Activated CD4-positive, alpha-beta T cell treated with anti-CD3 and anti-CD28 coated beads for 36 hours (primary cell): ENCODE results near the gene FAM236A. TPM values are rescaled to one million over a fixed set of nuclear protein-coding genes. Genes with fewer than 3 reads are reported as not detected.
"Not testable (repeated sequence)": the region's sequence is repeated elsewhere in the genome, so short reads cannot be mapped to it uniquely, and the experiment has no call there.

Source experiments
- ATAC-seq: fragments of 200-7000 bp; cut with Tn5 transposase; one replicate; pipeline ENCODE4 v1.10.0; 2021; ENCODE audit warnings: mild to moderate bottlenecking, moderate library complexity
- CTCF ChIA-PET: fragments of 350-600 bp; sonication (Branson Sonifier 250); formaldehyde crosslinking; loops from one replicate; lab custom pipeline; 2021; ENCODE audit warnings: antibody characterized with exemption; lab: Charles Lee
- POLR2A ChIA-PET: fragments of 350-600 bp; sonication (Branson Sonifier 250); formaldehyde crosslinking; loops from one replicate; lab custom pipeline; 2021; ENCODE audit warnings: antibody characterized with exemption, inconsistent platforms; lab: Charles Lee
- DNase-seq: peaks from one replicate; pipeline ENCODE4 v3.0.0-alpha.2; 2020
- H3K27ac Mint-ChIP-seq: one replicate; pipeline ENCODE4 v1.8.0; 2021; ENCODE audit warnings: mixed read lengths
- H3K27me3 Mint-ChIP-seq: one replicate; pipeline ENCODE4 v1.8.0; 2021; ENCODE audit warnings: mixed read lengths
- H3K36me3 Mint-ChIP-seq: one replicate; pipeline ENCODE4 v1.8.0; 2021; ENCODE audit warnings: low read depth, mixed read lengths
- H3K4me1 Mint-ChIP-seq: one replicate; pipeline ENCODE4 v1.8.0; 2021; ENCODE audit warnings: mixed read lengths
- H3K4me3 Mint-ChIP-seq: one replicate; pipeline ENCODE4 v1.8.0; 2021; ENCODE audit warnings: mild to moderate bottlenecking, moderate library complexity, mixed read lengths
- H3K9me3 Mint-ChIP-seq: one replicate; pipeline ENCODE4 v1.8.0; 2021; ENCODE audit warnings: low read depth, mixed read lengths
- intact Hi-C, 2 experiments: fragments of 100-400 bp; cut with DNase I in 1 of 2; cut with micrococcal nuclease in 1 of 2; formaldehyde crosslinking; loops; one replicate each; pipeline versions ENCODE4 v1.14.2 to v1.15.1; 2022 to 2024; cut with DNase I, micrococcal nuclease
- total RNA-seq, 2 experiments: library from RNA; stranded (reverse); gene quantifications; one replicate each; pipeline ENCODE4 v1.2.3, GENCODE V29; 2021

Gene FAM236A
- total RNA-seq = not detected

DNA sequence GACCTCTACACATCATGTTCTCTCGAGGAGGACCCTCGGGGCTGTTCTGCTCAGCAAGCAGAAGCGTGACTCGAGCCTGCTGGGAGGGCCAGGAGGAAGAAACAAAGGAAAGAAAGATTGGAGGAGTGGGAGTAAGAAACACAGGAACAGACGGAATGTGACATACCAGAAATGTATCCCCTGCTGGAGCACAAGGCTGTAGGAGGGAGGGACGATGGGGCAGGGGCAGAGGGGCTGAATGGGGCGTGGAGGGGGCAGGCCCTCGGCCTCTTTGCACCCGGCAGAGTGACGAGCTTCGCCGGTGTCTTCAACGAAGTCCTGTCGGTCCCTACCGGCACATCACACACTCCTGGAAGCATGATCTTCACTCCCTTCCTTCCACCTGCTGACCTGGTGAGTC is at the start of gene FAM236A:
TSS of gene FAM236A (plus strand) at position 301 of the 400 bp plus-strand sequence. CDS start at position 358, 57 bp downstream.
- CTCF ChIA-PET, H3K27me3 Mint-ChIP-seq, intact Hi-C loops, ATAC-seq, H3K4me1 Mint-ChIP-seq, POLR2A ChIA-PET, H3K36me3 Mint-ChIP-seq, H3K27ac Mint-ChIP-seq, H3K9me3 Mint-ChIP-seq, DNase-seq, H3K4me3 Mint-ChIP-seq: not testable (repeated sequence)

DNA sequence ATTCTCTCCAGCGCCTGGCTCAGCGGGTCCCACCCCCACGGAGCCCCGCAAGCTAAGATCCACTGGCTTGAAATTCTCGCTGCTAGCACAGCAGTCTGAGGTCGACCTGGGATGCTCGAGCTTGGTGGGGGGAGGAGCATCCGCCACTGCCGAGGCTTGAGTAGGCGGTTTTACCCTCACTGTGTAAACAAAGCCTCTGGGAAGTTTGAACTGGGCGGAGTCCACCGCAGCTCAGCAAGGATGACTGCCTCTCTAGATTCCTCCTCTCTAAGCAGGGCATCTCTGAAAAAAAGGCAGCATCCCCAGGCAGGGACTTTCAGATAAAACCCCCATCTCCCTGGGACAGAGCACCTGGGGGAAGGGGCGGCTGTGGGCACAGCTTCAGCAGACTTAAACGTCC is 48.3 kb upstream of the FAM236A start:
- CTCF ChIA-PET, ATAC-seq: not testable (repeated sequence)

DNA sequence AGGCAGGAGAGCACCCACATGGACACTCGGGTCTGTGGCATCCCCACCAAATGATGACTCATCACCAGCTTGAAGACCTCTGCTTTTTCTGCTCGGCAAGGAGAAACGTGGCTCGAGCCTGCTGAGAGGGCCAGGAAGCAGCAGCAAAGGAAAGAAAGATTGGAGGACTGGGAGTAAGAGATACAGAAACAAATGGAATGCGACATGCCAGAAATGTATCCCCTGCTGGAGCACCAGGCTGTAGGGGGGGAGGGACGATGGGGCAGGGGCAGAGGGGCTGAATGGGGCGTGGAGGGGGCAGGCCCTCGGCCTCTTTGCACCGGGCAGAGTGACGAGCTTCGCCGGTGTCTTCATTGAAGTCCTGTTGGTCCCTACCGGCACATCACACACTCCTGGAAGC is 25.7 kb upstream of the FAM236A start, which contains the start of gene FAM236C:
TSS of gene FAM236C (plus strand) at position 301 of the 400 bp plus-strand sequence. CDS start 100 bp downstream, outside the sequence.
- intact Hi-C loops, H3K27ac Mint-ChIP-seq, DNase-seq, CTCF ChIA-PET, ATAC-seq, H3K27me3 Mint-ChIP-seq, H3K36me3 Mint-ChIP-seq, H3K4me1 Mint-ChIP-seq, POLR2A ChIA-PET, H3K4me3 Mint-ChIP-seq, H3K9me3 Mint-ChIP-seq: not testable (repeated sequence)

More for the DNA sequence above, 48.3 kb upstream of the FAM236A start:
- H3K36me3 Mint-ChIP-seq, DNase-seq, intact Hi-C loops, H3K27me3 Mint-ChIP-seq, H3K4me3 Mint-ChIP-seq, POLR2A ChIA-PET, H3K9me3 Mint-ChIP-seq, H3K4me1 Mint-ChIP-seq, H3K27ac Mint-ChIP-seq: not testable (repeated sequence)

DNA sequence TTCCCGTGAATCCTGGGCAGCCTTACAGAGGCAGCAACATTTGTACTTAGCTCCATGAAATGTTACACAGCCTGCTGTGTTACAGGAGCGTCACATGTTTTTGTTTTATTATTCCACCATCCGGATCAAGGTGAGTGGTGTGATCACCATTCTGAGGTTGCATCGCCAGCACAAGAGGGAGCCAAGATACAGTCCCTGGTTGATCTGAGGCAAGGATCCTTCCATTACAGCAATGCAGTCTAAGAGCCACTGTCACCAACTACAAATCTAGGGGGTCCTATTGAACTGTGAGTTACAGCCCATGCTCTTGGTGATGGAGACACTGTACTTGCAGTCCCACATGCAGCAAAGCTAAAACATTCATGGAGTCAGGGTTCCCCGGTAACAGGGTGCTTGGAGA is 21.9 kb upstream of the FAM236A start:
- CTCF ChIA-PET, H3K27ac Mint-ChIP-seq, H3K4me1 Mint-ChIP-seq, DNase-seq, H3K27me3 Mint-ChIP-seq, H3K36me3 Mint-ChIP-seq, H3K9me3 Mint-ChIP-seq, intact Hi-C loops, POLR2A ChIA-PET, ATAC-seq, H3K4me3 Mint-ChIP-seq: not testable (repeated sequence)

DNA sequence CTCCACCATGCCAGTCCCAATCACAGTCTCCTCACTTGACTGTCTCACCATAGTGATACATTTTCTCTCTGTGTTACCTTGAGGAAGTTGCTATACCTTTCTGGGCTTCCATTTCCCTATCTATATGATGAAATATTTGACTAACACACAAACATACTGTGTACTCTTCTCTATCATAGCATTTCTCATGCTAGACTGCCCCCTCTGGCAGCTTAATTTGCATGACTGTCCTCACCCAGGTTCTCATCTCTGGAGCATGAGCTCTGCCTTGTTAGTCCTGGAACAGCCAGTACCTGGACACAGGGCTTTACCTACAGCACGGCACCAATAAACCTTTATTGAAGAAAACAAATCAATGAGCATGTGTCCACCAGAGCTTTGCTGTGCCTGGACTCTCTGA is 5.7 kb upstream of the FAM236A start:
- H3K4me3 Mint-ChIP-seq, H3K27ac Mint-ChIP-seq, intact Hi-C loops, H3K36me3 Mint-ChIP-seq, DNase-seq, H3K27me3 Mint-ChIP-seq, CTCF ChIA-PET, H3K9me3 Mint-ChIP-seq, H3K4me1 Mint-ChIP-seq, POLR2A ChIA-PET: not testable (repeated sequence)
- peak; percentile 57 for ATAC-seq

DNA sequence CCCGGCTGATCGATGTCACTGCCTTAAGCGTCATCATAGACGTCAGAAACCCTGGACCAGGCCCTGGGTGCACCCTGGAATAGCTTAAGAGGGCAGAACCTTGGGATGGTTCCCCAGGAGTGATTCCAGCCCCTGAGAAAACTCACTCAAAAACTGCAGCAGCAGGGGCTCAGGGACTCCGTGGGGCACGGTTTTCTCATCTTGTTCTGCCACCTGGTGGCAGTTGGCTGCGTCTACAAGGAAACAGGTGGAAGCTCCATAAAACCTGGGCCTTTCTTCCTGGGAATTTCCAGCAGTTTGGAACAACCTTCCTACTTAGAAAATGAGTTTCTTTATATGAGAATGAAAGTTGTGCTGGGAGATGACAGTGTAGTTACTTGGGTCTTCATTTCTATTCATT is 1.6 kb upstream of the FAM236A start:
- intact Hi-C loops, DNase-seq, H3K4me3 Mint-ChIP-seq, CTCF ChIA-PET, H3K27ac Mint-ChIP-seq, H3K9me3 Mint-ChIP-seq, H3K27me3 Mint-ChIP-seq, POLR2A ChIA-PET, ATAC-seq, H3K36me3 Mint-ChIP-seq, H3K4me1 Mint-ChIP-seq: not testable (repeated sequence)

DNA sequence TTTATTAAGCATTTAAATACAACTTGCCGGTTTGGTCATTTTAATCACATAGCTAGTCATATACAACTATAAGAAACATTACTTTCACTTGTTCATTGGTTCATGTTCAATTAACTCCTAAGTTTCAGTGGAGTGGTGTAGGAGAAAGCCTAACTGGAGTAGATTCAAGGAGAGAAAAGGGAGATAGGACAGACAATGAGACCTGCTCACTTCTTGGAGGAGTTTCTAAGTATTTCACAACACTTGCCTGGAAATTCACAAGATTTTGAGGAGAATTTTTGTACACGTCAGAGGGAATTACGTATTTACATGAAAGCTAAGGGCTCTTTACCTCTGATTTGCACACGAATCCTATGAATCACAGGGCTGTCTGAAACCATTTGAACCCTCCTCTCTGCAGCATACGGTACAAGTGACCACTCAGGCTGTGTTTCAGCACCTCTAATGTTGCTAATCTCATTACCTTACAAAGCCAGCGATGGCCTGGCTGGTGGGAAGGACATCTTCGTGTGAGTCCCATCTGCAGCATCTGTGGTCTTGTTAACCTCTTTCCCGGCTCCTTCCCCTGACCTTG is 1.0 kb upstream of the FAM236A start:
- H3K27ac Mint-ChIP-seq, H3K4me3 Mint-ChIP-seq, CTCF ChIA-PET, H3K36me3 Mint-ChIP-seq, H3K27me3 Mint-ChIP-seq, DNase-seq, POLR2A ChIA-PET, H3K9me3 Mint-ChIP-seq, ATAC-seq, H3K4me1 Mint-ChIP-seq, intact Hi-C loops: not testable (repeated sequence)

DNA sequence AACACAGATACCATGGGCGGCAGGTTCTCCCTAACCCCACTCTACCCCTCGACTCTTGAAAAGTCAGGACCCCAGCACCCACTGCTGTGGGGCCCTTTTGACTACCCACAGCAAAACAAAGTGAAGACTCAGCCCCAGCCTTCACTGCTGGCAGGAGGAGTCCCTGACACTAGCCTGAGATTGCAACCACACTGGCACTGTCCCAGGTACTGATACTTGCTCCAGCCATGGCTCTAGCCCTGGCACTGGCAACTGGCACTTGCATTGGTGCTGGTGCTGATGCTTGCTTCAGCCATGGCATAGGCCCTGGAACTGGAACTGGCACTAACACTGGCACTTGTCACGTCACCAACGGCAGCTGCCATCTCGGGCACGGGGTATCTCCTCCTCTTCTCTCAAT is 4.3 kb downstream of the FAM236A start:
- CTCF ChIA-PET, H3K4me3 Mint-ChIP-seq, H3K27me3 Mint-ChIP-seq, POLR2A ChIA-PET, H3K9me3 Mint-ChIP-seq, DNase-seq, H3K36me3 Mint-ChIP-seq, H3K4me1 Mint-ChIP-seq, ATAC-seq, intact Hi-C loops, H3K27ac Mint-ChIP-seq: not testable (repeated sequence)

DNA sequence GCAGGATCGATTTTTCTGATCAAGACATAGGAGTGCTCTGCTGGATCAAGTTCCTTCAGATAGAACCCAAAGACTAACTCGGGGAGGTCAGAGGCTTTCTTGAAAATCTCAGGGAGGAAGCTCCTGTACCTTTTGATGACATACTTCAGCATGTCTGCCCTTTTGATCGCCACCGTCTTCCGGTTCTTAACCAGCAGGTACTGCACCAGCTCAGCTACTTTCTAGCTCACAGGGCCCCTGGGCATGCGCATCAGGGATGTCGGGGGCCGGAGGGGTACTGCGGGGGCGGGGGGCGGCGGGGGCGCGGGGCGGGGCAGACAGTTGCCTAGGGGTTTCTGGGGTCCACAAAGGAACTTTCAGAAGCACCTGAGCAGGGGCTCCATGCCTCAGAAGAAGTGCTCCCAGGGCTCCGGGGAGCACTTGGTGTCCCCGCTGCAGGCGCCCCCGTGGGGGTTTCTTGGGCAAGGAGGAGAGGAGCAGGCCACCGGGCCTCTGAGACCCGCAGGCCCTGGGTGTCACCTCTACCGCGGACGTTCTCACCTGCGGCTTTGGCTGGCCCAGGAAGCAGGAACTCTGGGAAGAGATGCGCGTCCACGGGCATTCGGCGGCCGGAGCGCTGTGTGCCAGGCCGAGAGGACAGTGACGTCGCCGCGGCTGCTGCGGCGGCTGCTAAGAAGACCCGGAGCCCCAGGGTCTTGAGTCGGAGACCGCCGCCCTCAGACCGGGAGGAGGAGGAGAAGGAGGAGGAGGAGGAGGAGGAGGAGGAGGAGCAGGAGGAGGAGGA is 5.2 kb downstream of the FAM236A start:
- CTCF ChIA-PET, DNase-seq, intact Hi-C loops, H3K27me3 Mint-ChIP-seq, H3K4me3 Mint-ChIP-seq, H3K9me3 Mint-ChIP-seq, H3K36me3 Mint-ChIP-seq, POLR2A ChIA-PET, H3K27ac Mint-ChIP-seq, H3K4me1 Mint-ChIP-seq: not testable (repeated sequence)
- peak; percentile 84 for ATAC-seq

DNA sequence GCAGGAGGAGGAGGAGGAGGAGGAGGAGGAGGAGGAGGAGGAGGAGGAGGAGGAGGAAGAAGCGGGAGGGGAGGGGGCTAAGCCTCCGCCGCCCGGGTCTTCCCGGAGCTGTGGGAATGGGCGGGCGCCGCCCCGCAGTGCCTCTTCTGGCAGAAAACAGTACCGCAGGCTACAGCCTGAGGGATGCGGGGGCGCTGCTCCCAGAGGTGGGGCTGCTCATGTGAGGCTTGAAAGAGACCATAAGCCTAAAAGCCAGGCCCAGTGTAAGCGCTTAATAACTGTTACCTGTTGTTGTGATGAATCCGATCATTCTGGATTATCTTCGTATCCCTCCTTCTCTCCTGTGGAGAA is 5.8 kb downstream of the FAM236A start, which contains the start of gene DMRTC1:
TSS of gene DMRTC1 (minus strand) at position 19 of the 351 bp plus-strand sequence. CDS start 68,143 bp downstream, outside the sequence.
- H3K9me3 Mint-ChIP-seq, H3K36me3 Mint-ChIP-seq, intact Hi-C loops, DNase-seq, CTCF ChIA-PET, POLR2A ChIA-PET, H3K27ac Mint-ChIP-seq, H3K27me3 Mint-ChIP-seq, H3K4me3 Mint-ChIP-seq, H3K4me1 Mint-ChIP-seq: not testable (repeated sequence)
- peak; percentile 87 for ATAC-seq

DNA sequence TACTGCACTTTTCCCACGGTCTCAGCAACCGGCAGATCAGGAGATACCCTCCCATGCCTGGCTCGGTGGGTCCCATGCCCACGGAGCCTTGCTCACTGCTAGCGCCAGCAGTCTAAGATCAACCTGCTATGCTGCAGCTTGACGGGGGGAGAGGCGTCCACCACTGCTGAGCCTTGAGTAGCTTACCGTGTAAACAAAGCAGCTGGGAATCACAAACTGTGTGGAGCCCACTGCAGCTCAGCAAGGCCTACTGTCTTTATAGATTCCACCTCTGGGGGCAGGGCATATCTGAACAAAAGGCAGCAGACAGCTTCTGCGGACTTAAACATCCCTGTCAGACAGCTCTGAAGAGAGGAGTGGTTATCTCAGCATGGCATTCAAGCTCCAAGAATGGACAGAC is 22.0 kb downstream of the FAM236A start:
- H3K9me3 Mint-ChIP-seq, ATAC-seq, H3K4me3 Mint-ChIP-seq, H3K36me3 Mint-ChIP-seq, H3K27ac Mint-ChIP-seq, POLR2A ChIA-PET, H3K27me3 Mint-ChIP-seq, CTCF ChIA-PET, DNase-seq, H3K4me1 Mint-ChIP-seq, intact Hi-C loops: not testable (repeated sequence)

DNA sequence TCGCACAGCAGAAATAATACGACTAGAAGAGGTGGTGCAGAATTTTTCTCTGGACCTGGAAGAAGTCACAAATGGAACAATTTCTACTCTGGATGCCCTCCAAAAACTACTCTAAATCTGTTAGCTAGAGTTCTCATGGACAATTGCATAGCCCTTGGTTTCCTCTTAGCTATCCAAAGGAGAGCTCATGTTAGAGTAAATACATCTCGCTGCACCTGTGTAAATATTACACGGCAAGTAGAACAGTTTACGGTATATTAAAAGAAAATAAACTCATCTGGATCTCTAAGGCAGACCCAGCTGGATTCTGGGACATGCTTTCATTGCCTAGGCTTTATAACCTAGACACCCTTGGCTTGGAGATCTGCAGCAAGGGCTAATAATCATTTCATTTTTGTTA is 33.9 kb downstream of the FAM236A start:
- H3K36me3 Mint-ChIP-seq, H3K27me3 Mint-ChIP-seq, intact Hi-C loops, POLR2A ChIA-PET, CTCF ChIA-PET, H3K4me1 Mint-ChIP-seq, DNase-seq, ATAC-seq, H3K27ac Mint-ChIP-seq, H3K4me3 Mint-ChIP-seq, H3K9me3 Mint-ChIP-seq: not testable (repeated sequence)
